ENCODE data around the gene GNAO1. TPM values are rescaled to one million over a fixed set of nuclear protein-coding genes. Genes with fewer than 3 reads are reported as not detected.

The GNAO1 gene
- total RNA-seq, 1 experiment from 2014 or later, result 0.10 TPM

DNA sequence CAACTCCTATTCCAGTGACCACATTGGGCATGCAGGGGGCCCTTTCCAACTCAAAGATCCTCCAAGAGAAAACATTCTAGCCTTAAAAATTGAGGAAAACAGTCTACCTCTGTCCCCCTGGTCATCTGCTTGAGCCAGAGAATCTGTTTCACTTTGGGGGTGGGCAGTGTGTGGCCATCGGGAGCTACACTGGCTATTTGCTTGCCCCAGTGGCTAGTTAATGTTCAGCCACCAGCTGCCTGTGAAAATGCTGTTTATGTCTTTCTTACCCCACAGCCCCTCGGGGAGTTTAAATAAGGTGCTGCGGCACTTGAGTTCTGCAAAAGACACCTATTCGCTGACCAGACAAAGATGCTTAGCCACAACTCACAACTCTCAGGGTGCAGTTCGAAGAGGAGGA, 43.4 kb downstream of the GNAO1 start:
- DNase-seq (ENCODE audit: extremely low read depth, low read depth), result no peak

DNA sequence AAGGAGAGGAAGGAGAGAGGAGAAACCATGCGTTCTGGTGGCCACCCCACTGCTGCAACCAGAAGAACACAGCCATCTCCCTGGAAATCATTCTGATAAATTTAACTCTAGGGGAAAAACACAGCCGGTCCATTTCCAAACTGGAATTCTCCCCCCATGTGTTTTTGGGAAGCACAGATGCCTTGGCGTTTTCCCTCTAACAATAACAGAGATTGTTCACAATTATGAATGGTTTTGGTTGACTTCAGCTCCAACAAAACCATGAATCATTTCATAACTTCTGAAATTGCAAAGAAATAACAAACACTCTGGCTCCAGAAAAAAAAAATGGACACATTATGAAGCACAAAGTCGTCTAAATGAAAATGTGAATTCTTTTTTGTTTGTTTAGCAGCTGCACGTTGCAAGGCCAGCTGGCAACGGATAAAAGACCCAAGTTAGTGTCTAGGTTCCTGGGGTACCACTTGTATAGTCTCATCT, 46.2 kb downstream of the GNAO1 start:
- DNase-seq (ENCODE audit: extremely low read depth, low read depth), result no peak

DNA sequence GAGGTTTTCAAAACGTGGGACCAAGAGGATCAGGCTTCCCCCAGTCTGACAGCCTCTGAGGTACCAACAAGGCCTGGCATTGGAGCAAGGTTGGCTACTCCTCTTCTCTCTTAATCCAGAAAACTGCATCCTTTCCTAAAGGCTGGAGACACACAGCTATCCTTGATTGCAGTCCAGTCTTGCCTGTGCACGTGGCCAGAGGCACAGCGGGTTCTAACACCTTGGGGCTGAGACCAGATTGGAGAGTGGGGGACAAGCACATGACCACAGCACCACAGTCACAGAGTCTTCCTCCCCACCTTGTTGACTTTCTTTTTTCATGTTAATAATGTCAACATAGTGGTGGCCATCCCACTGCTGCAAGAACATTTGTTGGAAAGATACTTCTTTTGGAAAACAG, 46.9 kb downstream of the GNAO1 start:
- no peak for DNase-seq (ENCODE audit: extremely low read depth, low read depth)

DNA sequence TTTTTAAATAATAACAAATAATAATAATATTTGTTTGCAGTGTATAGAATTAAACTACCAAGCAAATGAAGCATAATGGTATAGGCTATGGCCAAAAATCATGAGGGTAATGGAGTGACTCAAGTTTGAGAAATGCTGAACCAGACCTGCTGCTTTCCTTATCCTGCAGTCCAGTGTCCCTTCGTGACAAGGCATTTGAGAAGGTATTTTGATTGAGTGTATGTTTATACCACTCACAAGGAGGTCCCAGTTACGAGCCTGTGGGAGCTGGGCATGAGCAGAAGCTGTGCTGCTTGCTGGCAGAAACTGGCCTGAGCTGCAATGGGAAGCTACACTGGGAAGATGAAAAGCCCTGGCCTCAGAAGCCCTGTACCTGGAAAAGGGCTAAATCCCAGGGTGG, 50.3 kb downstream of the GNAO1 start:
- no peak for DNase-seq (ENCODE audit: extremely low read depth, low read depth)

DNA sequence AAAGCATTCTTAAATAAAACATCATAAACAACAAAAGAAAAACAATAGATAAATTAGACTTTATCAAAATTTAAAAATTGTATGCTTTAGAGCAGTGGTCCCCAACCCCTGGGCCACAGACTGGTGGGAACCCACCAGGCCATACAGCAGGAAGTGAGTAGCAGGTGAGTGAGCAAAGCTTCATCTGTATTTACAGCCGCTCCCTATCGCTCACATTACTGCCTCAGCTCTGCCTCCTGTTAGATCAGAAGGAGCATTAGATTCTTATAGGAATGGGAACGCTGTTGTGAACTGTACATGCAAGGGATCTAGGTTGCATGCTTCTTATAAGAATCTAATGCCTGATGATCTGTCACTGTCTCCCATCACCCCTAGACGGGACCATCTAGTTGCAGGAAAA, 51.5 kb downstream of the GNAO1 start:
- no peak for DNase-seq (ENCODE audit: extremely low read depth, low read depth)

DNA sequence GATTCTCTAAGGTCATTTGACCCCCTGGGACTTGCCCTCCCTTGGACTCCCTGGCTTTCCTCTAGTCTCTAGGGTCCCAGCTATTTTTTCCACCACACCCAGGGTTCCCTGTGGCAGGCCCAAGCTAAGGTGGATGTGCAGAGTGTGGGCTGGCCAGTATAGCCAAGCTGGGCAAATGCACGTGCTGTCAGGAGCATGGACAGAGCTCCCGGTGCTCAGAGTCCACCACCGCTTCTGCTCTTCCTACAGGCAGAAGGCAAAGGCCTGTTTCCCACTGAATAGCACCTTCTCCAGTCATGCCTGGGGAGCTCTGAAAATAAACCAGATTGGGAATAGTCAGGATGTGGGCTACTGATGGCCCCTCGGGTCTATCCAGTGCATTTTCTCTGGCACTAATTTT, 53.3 kb downstream of the GNAO1 start:
- no peak for DNase-seq (ENCODE audit: extremely low read depth, low read depth)

DNA sequence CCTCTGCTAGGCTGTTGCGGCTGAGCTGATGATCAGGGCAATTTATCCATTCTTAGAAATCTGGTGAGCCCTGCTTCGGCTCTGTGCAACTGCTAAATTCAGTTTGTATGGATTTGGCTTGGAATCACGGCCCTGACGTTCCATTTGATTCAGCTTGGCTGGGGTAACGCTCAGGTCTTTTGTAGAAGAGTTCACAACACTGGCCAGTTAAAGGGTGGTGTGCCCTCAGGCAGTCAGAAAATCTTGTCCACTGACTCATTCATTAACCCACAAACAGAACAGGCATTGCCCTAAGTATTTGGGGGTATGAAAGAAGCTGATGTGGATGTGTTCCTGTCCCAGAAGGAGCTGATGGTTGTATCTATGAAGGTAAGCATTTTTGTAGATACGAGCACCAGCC, 53.9 kb downstream of the GNAO1 start:
- DNase-seq (ENCODE audit: extremely low read depth, low read depth), result no peak

DNA sequence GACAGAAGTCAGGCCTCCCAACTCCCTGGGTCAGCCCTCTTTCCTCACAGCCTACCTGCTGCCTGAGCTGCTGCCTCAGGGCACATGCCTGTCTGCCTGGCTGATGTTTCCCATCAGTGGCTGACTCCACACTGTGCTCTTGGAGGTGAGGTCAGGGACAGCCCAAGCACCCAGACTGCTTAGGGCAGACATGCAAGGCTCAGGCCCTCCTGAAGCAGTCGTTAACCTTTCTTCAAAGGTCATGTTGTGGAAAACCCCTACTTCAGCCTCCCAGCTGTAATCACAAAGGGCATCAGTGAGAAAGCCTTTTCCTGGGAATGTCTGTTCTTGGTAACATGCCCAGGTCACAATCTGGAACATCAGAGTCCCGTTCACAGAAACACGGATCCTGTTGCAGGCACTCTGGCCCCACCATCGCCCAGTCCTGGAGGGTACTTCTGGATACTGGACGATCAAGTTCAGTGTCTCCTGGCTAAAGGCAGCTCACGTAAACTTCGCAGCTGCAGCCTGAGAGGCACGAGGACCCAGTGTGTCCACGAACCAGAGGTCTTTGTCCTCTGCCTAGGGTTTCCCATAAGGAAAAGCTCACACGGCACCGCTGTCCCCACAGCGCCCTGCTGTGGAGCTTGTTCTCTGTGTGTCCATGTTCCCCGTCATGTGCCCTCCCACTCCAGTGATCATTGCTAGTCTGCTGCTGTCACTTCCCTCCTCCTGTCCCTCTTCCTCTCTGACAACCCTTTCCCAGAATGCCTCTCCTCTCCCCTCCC, 54.9 kb downstream of the GNAO1 start:
- DNase-seq (ENCODE audit: extremely low read depth, low read depth), result no peak

DNA sequence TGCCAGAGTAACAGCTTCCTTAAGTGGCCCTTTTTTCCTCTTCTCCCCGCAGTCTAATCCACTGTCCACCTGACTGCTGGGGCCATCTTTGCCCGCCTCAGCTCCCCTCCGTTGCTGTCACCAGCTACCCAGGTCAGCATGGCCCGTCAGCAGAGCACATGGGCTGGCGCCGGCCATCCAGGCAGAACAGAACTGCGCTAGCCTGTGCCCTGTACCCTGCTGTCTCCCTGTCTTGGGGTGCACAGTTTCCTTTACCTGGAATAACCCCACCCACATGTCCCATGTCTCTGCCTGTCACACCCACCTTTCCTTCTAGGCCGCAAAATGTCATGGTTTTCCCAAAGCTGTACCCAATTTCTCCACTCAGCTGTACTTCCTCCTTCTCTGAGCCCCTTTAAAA, 55.7 kb downstream of the GNAO1 start:
- DNase-seq (ENCODE audit: extremely low read depth, low read depth), result no peak

DNA sequence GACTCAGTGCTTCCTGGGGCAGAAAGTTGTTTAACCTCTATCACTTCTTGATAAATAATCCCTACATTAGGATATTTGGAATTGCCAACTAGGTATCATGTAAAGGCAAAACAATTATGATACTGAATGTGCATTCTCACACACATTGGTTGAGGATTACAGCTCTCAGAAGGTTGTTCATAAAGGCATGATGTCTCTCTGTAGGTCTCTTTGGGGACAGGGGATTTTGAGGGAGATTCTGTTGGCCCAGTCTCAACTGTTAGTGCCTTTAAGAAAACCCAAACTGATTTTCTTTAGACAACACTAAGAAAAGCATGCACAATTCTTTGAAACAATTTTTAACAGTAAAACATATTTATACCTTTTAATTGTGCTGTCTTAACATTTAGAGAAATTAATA, 56.5 kb downstream of the GNAO1 start:
- DNase-seq (ENCODE audit: extremely low read depth, low read depth), result no peak

DNA sequence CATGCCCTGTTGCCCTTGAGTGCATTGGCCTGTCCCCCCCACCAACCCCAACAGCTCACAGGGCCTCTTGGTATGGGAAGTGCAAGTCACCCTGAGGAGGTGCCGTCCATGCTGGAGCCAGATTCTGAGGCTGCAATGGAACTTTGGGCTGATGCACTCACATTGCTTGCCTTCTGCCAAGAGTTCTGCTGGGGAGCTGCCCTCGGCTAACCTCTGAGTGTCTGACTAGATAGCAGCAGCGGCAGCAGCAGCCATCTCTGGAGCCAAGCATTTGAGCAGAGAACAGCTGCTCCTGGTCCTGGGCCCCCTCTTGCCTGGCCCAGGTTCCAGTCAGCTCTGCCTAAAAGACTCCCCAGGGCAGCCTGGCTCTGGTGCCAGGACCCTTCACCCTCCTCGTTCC, 61.5 kb downstream of the GNAO1 start:
- DNase-seq (ENCODE audit: extremely low read depth, low read depth), result no peak

DNA sequence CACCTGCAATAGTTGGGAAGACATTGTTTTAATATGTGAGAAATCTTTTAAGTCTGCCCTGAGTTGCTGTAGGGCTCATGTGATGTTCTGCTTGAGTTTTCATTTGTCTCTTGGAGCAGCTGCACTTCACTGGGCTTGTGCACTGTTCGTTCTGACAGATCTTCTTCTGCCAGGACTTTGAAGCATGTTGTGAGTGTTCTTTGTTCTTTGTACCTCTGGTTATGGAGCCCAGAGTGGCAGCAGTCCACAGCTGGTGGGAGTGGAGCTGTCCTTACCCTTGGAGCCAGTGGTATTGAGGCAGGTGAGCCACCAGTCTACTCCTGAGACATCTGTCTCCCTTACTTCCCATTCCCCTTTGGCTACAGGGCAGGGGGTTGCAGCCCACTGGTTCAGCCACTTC, 64.6 kb downstream of the GNAO1 start:
- DNase-seq (ENCODE audit: extremely low read depth, low read depth), result no peak

DNA sequence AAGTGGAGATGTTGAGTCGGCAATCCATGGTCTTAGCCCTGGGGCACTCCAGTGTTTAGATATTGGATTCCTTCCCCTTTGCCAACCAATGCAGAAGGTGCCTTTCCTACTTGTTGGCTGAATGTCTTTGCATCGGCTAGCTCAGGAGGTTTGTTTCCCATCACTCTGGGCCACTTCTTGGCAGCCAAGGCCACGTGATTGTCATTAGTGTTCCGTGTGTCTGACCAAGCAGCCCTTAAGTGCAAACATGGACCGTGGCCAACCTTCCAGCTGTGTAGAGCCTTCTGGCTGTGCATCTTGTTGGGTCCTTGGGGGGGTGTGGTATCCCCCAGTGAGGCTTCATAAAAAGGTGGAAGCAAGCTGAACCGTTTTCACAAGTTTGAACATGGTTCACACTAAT, 66.0 kb downstream of the GNAO1 start:
- DNase-seq (ENCODE audit: extremely low read depth, low read depth), result no peak

DNA sequence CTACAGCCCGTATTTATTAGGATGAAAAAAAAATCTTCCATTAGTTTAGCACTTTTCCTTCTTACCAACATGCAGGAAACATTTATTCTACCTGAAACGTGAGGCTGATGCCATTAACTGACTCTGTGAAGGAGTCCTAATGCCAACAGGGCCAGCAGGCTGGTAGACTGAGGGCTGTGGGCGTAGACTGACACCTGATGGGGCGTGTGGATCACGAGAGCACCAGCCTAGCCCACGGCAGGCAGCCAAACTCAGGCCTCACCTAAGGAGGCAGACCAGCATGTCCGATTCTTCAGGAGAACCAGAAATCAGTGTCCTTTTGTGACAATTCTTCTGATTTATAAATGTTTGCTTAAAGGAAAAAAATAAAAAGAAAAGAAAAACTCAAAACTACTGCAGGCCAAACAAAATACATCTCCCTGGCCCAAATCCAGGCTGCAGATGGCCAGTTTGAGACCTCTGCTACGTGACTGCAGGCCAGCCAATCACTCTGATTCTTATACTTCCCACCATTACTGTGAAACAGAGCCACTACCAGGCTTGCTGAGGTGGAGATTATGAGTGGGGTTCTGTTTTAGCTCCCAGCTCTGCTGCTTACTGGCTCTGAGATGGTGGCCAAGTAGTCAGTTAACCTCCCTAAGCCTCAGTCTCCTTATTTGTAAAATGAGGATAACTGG, 66.5 kb downstream of the GNAO1 start:
- DNase-seq (ENCODE audit: extremely low read depth, low read depth), result no peak

DNA sequence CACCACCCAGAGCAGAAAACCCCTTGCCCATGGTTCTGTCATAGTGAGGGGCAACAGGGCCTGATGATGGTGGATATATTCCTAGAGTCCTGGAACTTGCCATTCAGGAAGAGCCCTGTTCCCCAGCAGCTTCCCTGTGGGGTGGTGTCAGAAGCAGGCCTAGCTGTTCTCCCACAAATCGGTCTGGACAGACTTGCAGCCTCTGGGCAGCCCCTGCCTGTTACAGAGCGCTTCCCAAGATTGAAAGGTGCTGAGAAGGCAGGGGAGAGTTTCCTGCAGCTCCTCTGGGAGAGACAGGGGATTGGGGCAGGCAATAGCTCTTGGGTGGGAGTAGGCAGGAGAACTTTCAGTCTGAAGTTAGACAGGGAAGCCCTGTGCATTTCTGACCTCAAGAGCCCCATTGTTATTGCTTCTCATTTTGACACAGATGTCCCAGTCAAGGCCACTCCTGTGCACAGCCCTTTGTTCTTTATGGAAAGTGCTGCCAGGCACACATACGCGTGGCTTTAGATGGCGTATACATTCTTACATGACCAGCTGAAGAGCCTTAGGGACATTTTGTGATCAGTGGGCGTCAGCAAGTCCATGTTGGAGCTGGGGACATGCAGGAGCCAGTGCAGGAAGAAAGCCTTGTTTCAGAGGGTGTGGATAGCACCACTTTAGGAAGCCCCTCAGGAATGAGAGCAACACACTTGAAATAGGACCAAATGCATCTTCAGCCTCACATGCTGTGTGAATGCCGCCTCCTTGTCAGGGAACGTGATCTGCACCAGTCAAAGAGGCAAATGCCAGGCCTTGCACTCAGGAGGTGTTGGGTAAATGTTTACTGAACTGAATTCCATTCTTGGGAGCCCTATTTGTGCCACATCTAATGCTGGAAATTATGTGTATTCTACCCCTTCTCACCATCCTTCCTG, 67.5 kb downstream of the GNAO1 start:
- DNase-seq (ENCODE audit: extremely low read depth, low read depth), result no peak

DNA sequence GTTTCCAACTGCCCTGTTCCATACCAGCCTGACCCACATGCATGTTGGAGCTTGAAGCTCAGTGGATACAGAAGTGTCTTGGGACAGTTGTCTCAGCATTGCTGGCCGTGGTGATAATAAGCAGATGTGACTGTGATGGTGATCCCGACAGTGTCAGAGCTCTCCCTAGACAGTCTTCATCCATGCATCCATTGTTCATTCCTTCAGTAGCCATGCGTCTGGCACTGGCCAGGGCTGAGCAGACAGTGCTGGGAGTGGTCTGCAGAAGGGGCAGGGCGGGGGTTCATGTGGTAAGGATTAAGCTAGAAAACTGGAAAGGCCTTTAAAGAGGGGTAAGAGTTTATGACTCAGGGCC, 68.1 kb downstream of the GNAO1 start:
- DNase-seq (ENCODE audit: extremely low read depth, low read depth), result no peak

DNA sequence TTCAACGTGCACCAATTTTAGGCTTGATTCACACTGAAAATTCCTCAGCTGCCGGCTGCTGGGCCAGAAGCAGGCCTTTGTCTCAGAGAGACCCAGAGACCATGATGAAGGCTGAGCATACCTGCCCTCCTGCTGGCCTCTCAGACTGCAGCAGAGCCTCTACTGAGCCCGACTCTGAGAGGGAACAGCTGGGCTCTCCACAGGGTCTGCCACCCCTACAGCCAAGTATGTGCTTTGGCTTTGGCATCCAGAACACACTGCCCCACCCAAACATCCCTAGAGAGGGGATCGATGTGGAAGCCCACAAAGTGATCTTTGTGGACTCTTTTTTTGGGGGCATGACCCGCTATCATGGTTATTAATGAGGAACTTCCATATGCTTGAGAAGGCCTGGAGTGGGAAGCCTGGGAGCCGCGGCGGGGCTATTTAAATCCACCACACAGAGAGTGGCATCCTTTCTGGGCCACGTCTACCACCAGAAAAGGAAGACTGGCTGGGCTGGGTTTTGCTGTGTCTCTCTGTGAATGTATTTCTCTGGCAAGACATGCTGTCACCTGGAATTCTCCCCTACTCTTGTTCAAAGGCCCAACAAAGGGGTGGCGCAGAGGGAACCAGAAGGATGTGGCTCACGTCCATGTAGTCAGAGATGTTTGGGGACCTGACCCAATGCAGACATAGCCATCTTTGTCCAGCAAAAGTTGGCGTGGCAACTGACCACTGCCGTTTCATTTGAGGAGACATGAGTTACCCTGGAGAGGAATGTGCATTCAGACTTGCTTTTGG, 69.3 kb downstream of the GNAO1 start:
- DNase-seq (ENCODE audit: extremely low read depth, low read depth), result no peak

DNA sequence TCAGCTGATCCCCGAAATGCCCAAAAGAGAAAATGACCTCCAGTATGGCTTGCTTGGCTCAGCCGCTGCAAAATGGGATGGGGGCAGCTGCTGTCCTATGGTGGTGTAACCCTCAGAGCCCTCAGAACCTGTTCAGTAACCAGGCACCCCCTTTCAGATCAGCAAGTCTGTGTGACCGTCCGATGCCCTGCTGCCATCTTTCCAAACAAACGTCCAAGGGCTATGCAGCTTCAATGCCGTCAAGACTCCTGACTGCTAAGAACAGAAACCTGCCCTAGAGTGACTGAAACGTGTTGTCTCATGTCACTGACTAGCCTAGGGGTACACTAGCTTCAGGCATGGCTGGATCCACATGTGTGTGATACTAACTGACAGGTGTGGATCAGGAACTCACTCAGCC, 70.4 kb downstream of the GNAO1 start:
- DNase-seq (ENCODE audit: extremely low read depth, low read depth), result no peak

DNA sequence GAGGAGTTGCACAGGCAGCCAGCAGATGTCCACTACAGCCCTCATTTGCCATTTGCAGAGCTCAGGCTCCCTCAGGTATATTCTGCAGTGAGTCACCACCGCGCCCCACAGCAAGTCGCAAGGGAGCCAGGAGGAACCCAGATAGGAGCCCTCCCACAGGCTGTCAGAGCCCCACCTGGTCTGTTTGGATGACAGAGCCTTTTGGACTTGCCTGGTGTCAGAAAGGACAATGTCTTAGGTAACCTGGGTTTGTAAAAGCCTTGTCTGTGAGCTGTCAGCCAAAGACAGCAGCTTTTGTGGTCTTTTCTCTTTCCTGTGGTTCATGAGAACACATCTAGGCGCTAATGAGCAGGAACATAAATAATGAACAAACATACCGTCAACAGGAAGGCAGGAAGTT, 70.9 kb downstream of the GNAO1 start:
- no peak for DNase-seq (ENCODE audit: extremely low read depth, low read depth)

DNA sequence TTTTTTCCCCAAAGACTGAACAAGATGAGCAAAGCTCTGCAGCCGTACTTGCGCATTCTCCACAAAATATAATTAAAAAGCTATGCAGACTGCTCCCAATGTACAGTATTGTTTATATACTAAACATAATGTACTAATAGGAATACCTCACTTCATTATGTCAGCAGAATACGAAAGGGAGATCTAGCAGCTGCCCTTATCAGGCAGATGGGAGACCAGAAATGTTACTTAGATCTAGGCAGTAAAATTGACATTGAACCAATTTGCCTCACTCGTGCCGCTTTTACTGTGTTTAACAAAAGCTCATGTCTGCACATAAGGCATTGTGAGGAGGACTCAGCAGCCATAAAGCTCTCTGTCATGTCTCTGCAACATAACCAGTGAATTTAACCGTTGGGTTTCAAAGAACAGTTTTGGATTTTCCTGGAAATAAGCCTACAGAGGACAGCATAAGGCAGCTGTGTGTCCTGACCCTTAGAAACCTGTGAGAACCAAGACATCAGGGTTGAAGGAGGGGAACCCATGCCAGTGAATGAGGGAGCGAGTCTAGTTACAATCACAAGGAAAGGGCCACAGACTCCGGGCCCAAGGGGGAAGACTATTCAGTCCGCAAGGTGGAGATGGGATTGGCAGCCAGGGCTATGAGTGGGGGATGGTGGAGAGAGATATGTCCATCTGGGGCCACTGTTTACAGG, 71.4 kb downstream of the GNAO1 start:
- no peak for DNase-seq (ENCODE audit: extremely low read depth, low read depth)
